ENCODE data around the gene ITGA1.

Gene ITGA1

GRCh38 chr5:52771343-52772039 lies 16.2 kb upstream of the ITGA1 start:
- DNase-seq (ENCODE audit: low read depth in 2 of 2): peak in 1 of 2 donors; percentile 17

GRCh38 chr5:52772668-52773067 lies 15.0 kb upstream of the ITGA1 start:
- DNase-seq (ENCODE audit: low read depth in 2 of 2): no peak

GRCh38 chr5:52773342-52773741 lies 14.4 kb upstream of the ITGA1 start:
- no peak for DNase-seq (ENCODE audit: low read depth in 2 of 2)

- DNase-seq (ENCODE audit: low read depth in 2 of 2): no peak
Measured at GRCh38 chr5:52774005-52774410, 13.7 kb upstream of the ITGA1 start.

- no peak for DNase-seq (ENCODE audit: low read depth in 2 of 2)
Measured at GRCh38 chr5:52776116-52776515, 11.6 kb upstream of the ITGA1 start.

GRCh38 chr5:52777186-52777585 lies 10.5 kb upstream of the ITGA1 start:
- no peak for DNase-seq (ENCODE audit: low read depth in 2 of 2)

GRCh38 chr5:52778781-52779180 lies 8.9 kb upstream of the ITGA1 start:
- DNase-seq (ENCODE audit: low read depth in 2 of 2): no peak

- no peak for DNase-seq (ENCODE audit: low read depth in 2 of 2)
Measured at GRCh38 chr5:52779213-52779612, 8.5 kb upstream of the ITGA1 start.

GRCh38 chr5:52783226-52783959 lies 4.3 kb upstream of the ITGA1 start:
- no peak for DNase-seq (ENCODE audit: low read depth in 2 of 2)

GRCh38 chr5:52784737-52785136 lies 3.0 kb upstream of the ITGA1 start:
- DNase-seq (ENCODE audit: low read depth in 2 of 2): no peak

GRCh38 chr5:52786391-52786790 lies 1.3 kb upstream of the ITGA1 start:
- no peak for DNase-seq (ENCODE audit: low read depth in 2 of 2)

- DNase-seq (ENCODE audit: low read depth in 2 of 2): no peak
Measured at GRCh38 chr5:52786949-52787599, 642 bp upstream of the ITGA1 start.

- DNase-seq (ENCODE audit: low read depth in 2 of 2): no peak
Measured at GRCh38 chr5:52788505-52788821, 747 bp downstream of the ITGA1 start.

GRCh38 chr5:52789378-52789777 lies 1.7 kb downstream of the ITGA1 start:
- no peak for DNase-seq (ENCODE audit: low read depth in 2 of 2)

- DNase-seq (ENCODE audit: low read depth in 2 of 2): no peak
Measured at GRCh38 chr5:52789851-52790250, 2.1 kb downstream of the ITGA1 start.

- DNase-seq (ENCODE audit: low read depth in 2 of 2): no peak
Measured at GRCh38 chr5:52791366-52791765, 3.6 kb downstream of the ITGA1 start.

- no peak for DNase-seq (ENCODE audit: low read depth in 2 of 2)
Measured at GRCh38 chr5:52794519-52794918, 6.8 kb downstream of the ITGA1 start.

GRCh38 chr5:52796031-52796430 lies 8.3 kb downstream of the ITGA1 start:
- no peak for DNase-seq (ENCODE audit: low read depth in 2 of 2)

GRCh38 chr5:52796516-52797103 lies 8.9 kb downstream of the ITGA1 start:
- no peak for DNase-seq (ENCODE audit: low read depth in 2 of 2)

- no peak for DNase-seq (ENCODE audit: low read depth in 2 of 2)
Measured at GRCh38 chr5:52798938-52799337, 11.2 kb downstream of the ITGA1 start.

- peak in 1 of 2 donors; percentile 14 for DNase-seq (ENCODE audit: low read depth in 2 of 2)
Measured at GRCh38 chr5:52799358-52799982, 11.8 kb downstream of the ITGA1 start.

GRCh38 chr5:52799983-52800393 lies 12.3 kb downstream of the ITGA1 start:
- peak; percentile 94 to 96 for DNase-seq (ENCODE audit: low read depth in 2 of 2)
